ENCODE measurements around the gene ZC3HAV1.
"Not testable (repeated sequence)": the region's sequence is repeated elsewhere in the genome, so short reads cannot be mapped to it uniquely, and the experiment has no call there.

Gene ZC3HAV1

DNA sequence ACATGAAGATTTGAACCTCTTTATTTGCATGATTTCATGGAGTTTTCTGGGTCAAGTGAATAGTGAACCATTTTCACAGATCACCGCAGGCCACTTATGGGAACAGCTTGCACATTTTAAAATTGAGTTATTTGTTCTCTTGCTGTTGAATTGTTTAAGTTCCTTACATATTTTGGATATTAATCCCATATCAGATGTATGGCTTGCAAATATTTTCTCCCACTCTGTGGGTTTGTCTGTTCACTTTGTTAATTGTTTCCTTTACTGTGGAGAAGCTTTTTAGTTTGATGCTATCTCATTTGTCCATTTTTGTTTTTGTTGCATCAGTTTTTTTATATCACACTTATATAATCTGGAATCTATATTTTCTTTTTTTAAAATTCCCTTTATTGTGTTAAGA is 59.6 kb downstream of the ZC3HAV1 start:
- DNase-seq (ENCODE audit: low spot score), result no peak

DNA sequence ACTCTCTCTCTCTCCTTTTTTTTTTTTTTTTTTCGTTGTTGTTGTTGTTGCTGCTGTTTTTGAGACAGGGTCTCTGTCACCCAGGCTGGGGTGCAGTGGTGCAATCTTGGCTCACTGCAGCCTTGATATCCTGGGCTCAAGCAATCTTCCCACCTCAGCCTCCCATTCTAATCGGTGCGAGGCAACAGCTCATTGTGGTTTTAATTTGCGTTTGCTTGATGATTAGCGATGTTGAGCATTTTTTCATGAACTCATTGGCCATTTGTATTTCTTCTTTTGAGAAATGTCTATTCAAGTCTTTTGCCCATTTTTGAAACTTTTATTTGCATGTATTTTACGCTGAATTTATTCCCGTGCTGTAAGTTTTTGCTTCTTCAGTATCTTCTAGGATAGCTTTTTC is 60.4 kb downstream of the ZC3HAV1 start:
- no peak for DNase-seq (ENCODE audit: low spot score)

DNA sequence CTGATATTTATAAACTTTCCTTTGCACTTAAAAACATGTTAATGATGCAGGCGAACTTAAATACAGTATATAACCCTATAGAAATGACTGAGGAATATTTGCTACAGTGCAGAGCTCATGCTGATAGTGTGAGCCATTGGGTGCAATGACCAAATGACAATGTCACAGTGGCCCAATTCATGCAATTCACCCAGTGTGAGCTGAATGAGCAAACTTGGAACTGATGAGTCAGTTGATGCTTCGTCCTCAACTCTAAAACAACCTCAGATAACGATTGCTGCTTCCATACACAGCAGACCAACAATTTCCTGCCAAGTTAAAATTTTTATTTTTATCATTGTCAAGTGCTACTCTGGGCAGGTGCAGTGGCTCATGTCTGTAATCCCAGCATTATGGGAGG is 61.5 kb downstream of the ZC3HAV1 start:
- DNase-seq (ENCODE audit: low spot score), result peak; percentile 85

DNA sequence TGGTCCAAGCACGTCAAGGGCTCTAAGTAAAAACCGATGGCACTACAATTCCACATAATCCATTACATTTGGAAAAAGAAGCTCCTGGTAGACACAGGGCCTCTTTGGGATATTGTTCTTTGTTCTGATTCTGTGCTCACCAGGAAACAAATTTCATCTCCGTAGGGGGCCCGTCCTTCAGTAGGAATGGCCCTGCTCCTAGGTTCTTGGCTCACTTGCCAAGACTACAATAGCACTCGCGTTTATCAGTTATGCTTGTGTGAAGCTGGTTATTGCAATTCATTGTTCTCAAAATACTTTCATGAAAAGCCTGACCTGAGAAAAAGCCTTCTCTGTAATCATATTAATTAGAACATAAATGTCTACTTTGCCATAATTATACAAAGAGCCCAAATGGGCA is 63.4 kb downstream of the ZC3HAV1 start:
- DNase-seq (ENCODE audit: low spot score), result no peak

DNA sequence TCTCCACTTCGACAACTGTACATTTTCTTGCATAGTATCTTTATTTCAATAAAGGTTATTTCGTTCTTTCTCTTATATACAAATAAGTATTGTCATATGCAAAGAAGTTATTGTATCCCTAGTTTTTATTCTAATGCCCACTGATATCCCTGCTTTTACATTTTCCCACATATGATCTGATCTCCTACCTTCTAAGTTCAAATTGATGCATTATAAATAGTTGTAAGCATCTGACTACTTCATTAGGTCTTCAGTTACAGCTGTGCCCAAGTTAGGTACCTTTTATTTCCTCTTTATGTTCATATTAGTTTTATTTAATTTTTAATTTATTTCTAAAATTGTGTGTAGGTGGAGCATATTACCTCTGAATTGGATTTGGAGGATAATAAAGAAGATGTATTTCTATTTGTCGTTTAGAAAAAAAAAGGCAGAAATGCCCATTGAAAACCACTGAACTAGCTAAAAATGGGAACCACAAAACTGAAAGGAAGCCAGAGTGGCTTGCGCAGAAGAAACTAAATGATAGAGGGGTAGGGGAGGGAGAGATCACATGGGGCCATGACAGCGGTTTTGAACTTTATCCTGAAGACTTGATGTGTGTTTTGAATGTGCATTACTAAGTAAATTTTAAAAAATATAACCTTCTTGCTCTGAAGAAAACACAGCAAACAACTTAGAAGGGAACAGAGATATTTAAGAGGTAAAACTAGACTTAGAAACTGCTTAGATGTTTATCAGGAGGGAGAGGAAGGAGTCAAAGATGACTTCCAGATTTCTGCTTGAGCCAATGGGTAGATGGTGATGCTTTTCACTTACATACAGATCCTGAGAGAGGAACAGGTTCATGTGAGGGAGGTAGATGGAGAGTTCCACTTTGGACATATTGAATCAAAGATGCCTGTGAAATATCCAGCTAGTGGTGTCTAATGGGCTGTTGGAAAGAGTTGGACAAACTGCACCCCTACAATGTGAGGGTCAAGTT is 64.4 kb downstream of the ZC3HAV1 start:
- DNase-seq (ENCODE audit: low spot score), result peak; percentile 62

DNA sequence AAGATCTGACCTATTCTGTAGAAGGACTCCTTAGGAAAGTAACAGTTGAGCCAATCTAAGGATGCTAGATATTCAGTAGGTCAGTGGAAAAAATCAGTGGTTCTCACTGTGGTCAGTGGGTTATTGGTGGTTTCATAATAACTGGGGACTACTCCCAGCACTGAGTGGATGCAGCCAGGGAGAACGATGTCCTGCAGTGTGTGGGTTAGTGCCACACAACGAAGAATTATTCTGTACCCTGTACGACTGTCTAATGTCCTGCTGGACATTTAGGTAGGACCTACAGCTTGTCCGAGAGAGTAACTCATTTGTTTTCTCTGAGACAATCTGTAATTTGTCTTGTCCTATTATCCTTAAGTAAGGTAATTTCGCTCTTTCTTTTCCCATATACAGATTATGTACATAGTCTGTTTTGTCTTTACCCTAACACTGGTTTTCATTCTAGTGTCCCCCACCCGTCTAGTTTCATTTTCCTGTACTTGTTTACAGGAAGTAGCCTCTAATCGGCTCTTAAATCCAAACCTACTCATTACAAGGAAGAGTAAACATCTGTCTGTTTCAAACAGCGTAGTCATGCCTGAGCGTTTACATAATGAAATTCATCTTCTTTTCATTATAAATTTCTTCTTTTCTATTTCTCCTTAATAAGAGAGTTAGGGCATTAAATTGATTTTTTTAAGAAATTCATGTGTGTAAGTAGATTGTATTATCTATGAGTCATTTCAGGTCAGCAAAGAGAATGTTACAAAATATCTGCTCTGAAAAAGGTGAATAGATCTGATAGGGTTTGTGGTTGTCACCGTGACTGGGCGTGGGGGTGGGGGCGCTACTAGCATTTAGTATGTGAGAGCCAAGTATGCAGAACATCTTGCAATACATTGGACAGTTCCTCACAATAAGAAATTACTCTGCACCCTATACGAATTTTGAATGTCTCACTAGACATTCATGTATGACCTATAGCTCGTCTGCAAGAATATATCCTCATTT is 65.4 kb downstream of the ZC3HAV1 start:
- DNase-seq (ENCODE audit: low spot score), result peak; percentile 80

DNA sequence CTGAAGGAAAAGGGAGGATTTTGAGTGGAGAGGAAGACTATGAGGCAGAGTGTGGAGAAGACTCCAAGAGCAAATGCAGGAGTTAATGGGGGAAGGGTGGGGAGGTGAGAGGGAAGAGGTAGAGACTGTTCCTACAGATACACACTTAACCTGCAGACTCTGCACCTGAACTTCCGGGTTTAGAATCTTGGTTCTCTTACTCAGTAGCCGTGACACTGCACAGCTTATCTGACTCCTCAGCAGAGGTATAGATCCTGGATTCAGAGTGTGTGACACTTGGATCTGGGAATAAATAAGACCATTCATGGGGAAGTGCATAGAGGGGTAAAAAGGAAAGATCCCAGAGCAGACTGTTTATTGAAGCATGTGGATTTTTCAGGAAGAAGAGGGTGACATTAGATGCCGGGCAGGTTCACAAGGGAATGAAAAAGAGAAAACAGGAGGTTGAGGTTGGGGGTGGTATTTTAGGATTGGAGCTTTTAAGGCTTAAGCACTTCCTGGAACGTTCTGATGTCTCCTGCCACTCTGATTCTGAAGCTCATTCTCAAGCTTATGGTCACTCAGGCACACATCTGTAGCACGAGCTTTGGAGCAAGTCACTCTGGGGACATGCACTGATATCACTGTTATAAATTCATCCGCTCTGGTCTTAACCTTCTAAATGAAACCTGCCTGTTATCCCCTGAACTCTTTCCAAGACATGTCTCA is 68.0 kb downstream of the ZC3HAV1 start:
- DNase-seq (ENCODE audit: low spot score), result no peak

DNA sequence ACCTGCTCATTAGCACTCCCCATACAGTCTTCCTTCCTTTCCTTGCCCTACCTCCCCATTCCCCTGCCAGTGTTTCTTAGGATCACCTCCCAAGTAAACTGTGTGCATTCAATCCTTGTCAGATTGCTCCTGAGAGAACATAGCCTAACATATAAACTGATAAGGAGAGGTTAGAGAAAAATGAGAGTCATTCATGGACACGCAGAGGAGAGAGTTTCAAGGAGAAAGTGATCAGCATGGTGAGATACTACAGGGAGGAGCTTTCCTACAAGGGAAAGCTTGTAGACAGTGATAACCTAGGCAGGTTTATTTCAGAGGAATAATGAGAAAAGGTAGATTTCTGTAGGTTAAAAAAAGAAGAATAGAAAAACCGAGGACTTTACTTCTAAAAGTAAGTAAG is 70.8 kb downstream of the ZC3HAV1 start:
- no peak for DNase-seq (ENCODE audit: low spot score)

DNA sequence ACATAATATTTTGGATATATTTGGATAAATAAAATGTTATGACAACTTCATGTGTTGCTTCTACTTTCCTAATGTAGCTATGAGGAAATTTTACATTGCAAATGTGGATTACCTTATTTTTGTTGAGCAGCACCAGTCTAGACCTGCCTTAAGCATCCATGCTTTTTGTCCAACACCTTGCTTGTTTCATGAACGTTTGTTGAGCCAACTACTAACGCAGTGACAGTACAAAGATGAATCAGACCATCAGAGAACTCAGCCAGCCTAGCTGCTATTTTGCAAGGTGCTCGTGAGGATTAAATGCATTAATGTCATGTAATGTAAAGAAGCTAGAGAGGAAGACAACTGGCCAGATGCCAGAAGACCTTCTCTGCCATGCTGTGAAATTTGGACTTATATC is 72.6 kb downstream of the ZC3HAV1 start:
- no peak for DNase-seq (ENCODE audit: low spot score)

DNA sequence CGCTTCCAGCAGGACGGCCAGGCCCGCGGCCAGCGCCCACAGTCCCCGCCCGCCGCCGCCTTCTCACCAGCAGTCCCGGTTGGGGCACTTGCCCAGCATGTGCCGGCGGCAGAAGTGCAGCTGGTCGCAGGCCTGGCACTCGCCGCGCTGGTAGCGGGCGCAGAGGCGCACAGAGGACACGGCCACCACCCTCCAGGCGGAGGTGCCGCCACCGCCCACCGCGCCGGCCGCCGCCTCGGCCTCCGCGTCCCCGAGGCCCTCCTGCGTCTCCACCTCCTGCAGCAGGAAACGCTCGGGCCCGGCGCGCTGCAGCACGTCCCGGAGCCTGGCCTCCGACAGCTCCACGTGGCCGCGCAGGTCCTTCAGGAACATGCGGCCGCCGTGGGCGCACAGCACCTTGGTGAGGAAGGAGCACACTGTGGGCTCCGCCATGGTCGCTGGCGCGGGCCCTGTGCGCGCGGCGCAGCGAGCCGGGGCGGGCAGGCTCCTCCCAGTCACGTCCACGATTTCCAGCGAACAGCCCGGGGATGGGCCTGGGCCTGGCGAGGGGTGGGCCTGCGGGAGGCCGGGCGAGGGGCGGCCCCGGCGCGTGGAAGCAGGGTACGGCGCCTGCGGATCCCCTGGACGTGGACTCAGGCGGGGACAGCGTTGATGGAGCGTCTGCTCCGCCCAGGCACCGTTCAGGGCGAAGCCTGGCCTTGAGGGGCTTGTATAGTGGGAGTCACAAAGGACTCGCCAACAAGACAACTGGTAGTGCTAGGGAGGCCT is 73.8 kb downstream of the ZC3HAV1 start, which contains the start of gene ZC3HAV1L:
TSS of gene ZC3HAV1L (minus strand) at position 457 of the 768 bp plus-strand sequence. CDS start at position 432, 25 bp downstream.
- peak; percentile 74 for DNase-seq (ENCODE audit: low spot score)

DNA sequence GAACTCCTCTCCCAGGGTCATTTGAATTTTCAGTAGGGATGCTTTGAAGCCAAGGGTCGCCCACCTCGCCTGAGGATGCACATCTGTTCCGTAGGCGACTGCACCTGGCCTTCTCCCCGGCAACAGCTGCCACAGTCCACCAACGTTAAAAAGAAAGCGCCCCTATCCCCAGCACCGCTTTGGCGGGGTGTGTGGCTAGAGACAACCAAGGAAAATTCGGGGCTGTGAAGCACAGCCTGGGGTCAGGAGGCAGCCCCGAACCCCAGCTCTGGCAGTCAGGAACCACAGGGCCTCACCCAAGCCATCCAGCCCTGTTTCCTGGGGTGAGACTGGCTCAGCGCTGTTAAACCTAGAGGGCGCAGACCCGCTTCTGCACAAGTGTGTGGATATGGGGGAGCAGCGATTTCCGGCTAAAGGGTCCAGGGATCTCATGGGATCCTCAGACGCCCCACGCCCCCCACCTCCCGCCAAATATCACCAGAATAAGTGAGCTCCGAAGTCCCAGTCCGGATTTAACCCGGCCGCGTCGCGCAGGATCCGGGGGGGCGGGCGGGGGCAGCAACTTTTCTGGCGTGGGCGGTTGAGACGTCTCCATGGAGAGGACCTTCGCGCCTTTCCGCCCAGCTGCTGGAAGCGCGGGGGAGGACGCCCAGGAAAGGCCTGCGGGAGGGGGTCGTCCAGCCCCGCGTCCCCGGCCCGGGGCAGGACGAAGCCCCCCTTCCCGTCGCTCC is 74.5 kb downstream of the ZC3HAV1 start:
- peak; percentile 44 for DNase-seq (ENCODE audit: low spot score)

DNA sequence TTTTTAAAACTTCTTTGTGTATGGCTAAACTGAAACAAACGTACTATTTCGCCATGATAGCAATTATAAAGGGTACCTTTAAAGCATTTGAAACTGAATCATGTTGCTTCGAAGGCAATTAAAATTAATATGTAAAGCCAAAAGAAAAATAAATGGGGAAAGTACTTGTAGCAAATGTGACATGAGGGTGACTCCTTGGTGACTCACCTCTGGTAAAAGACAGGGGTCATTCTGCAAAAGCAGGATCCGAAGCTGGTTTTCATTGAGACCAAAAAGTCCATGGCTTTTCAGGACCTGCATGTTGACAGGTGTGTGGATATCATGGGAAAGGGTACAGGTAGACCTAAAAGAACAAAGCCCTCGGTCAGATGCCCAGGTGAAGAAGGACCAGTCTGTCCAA is 75.2 kb downstream of the ZC3HAV1 start:
- DNase-seq (ENCODE audit: low spot score), result no peak

DNA sequence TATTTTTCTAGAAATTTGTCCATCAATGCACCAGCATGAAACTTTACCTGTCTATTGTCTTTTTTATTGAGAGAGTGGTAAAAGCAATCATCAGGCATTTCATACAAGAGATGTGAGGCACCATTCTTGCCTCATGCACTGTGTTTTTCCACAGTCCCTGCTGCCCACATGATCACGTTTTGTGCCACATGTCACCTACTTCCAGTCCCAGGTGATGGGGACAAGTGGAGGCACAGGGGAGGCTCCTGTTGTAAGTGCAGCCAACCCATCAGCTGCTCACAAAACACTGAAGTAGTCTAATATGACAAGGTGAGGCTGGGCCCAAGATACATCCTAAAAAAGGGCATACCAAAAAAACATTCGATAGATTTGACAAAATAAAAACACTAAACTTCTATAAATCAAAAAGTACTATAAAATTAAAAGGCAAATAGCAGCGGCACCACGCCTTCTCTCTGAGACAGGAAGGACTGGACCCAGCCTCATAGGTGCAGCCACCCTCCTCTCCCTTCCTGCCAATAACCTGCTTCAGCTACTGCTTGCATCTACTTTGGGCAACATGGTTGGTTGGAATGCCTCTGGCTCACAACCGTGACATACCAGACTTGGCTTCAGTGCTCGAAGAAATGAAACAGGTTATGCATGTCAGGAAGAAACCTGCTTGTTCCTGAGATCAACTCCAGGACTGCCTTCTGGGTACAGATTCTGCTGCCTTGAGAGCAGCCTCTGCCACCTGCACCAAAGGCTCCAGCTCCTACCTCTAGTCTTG is 76.0 kb downstream of the ZC3HAV1 start:
- DNase-seq (ENCODE audit: low spot score), result no peak

DNA sequence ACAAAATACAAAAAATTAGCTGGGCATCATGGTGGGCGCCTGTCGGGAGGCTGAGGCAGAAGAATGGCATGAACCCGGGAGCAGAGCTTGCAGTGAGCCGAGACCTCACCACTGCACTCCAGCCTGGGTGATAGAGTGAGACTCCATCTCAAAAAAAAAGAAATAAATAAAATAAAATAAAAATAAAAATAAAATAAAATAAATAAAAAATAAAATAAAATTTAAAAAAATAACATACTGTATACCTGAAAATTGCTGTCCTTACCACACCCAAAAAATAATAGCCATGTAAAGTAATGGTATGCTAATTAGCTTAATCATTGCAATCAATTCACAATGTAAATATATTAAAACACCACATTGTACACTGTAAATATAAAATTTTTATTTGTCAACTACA is 77.0 kb downstream of the ZC3HAV1 start:
- DNase-seq (ENCODE audit: low spot score), result no peak

DNA sequence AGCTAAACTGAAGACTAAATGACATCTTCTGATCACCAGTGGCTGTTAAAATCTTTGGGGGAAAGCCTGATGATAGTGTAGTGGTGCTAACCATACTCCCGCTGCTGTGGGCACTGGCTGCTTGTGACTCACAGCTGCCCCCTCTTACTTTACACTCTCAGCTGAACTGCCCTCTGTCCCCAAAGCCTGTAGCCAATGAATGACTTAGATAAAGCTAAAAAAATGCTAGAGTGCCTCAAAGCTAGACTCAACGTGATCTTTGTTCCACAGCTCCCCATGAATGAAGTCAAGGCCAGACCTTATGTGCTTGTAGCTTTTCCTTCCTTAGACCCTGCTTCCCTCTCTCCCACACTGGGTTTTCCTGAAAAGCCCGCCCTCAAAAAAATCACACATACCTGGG is 80.2 kb downstream of the ZC3HAV1 start:
- no peak for DNase-seq (ENCODE audit: low spot score)

DNA sequence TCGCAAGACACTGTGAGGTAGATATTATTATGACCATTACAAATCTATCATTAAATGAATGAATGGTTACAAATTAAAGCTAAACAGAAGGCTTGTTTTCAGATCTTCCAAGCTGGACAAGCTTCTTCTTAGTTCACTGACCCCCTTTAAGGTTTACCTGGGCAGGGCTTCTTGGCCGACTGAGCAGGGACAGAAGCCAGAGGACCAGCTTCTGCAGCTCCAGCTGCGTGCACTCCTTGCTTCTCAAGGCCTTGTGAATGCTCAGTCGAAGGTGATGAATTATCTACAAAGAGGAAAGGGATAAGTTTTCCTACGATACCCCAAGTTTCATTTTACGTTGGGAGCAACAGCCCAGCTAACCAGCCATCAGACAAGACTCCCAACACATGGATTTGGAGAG is 83.0 kb downstream of the ZC3HAV1 start:
- DNase-seq (ENCODE audit: low spot score), result no peak

DNA sequence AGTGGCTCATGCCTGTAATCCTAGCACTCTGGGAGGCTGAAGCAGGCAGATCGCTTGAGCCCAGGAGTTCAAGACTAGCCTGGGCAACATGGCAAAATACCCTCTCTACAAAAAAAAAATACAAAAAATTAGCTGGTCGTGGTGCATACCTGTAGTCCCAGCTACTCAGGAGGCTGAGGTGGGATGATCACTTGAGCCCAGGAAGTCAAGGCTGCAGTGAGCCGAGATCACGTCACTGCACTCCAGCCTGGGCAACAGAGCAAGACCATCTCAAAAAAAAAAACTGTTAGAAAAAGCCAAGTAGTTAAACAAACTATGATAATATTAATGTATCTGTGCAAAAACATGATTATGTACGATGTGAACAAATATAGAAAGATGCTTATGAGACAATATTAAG is 83.7 kb downstream of the ZC3HAV1 start:
- not testable (repeated sequence) for DNase-seq (ENCODE audit: low spot score)

DNA sequence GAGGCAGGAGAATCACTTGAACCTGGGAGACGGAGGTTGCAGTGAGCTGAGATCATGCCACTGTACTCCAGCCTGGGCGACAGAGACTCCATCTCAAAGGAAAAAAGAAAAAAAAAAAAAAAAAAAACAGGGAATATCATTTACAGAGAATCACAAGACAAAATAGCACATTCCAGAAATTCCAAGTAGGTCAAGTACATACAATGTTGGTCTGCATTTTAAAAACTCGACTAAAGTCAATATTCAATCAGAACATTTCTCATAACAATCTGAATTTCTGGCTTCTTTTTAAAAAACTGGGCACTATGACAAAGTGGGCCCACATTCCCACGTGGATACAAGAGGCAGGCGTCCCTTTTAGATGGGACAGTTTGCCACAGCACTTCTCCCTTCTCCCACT is 86.4 kb downstream of the ZC3HAV1 start:
- no peak for DNase-seq (ENCODE audit: low spot score)

DNA sequence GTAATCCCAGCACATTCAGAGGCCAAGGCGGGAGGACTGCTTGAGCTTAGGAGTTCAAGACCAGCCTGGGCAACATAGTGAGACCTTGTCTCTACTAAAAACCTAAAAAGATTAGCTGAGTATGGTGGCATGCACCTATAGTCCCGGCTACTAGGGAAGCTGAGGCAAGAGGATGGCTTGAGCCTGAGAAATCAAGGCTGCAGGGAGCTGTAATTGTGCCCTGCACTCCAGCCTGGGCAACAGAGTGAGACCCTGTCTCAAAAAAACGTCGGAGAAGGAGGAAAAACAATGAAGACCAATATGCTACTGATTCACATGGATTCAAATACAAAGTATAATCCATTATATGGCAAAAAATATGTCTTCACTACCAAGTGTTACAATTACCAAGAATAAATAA is 87.2 kb downstream of the ZC3HAV1 start:
- no peak for DNase-seq (ENCODE audit: low spot score)

DNA sequence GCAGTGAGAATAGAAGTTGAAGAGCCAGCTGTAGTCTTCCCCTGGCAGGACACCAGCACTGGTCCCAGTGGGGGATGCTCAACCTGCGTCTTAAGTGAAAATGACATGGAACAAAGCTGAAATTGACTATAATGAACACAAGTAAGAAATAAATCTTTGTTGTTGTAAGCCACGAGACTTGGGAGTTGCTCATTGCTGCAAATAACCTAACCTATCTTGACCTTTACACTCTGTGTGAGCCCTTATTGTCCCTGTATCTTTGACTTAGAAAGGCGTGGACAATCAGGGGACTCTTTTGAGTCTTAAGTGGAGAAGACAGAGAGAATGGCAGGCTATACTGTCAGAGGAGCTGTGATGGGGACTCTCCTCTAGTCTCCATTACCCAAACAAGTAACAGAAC is 90.6 kb downstream of the ZC3HAV1 start:
- no peak for DNase-seq (ENCODE audit: low spot score)

Data from activated CD4-positive, alpha-beta T cell treated with anti-CD3 and anti-CD28 coated beads, Interleukin-2, Interleukin-4, amounts not matched to agents 100 ng/mL and 50 ng/mL, durations not matched to agents 16 hours and 8 hours (primary cell).